IPS-18a (cell line): ENCODE measurements around the gene UBL3.

Experiments
- H3K27ac ChIP-seq: one replicate; pipeline ENCODE4 v1.5.1; 2013; ENCODE audit warnings: low read length
- H3K27me3 ChIP-seq: one replicate; pipeline ENCODE4 v1.6.1; 2013; ENCODE audit warnings: mild to moderate bottlenecking, low read length; ENCODE audit not compliant: control insufficient read depth, insufficient read depth
- H3K36me3 ChIP-seq: one replicate; pipeline ENCODE4 v1.6.1; 2013; ENCODE audit warnings: low read depth, low read length; ENCODE audit not compliant: control insufficient read depth
- H3K4me1 ChIP-seq: one replicate; pipeline ENCODE4 v1.6.1; 2013; ENCODE audit warnings: low read depth, low read length; ENCODE audit not compliant: control insufficient read depth
- H3K4me3 ChIP-seq: one replicate; pipeline ENCODE4 v1.5.1; 2013; ENCODE audit warnings: low read length
- H3K9ac ChIP-seq: one replicate; pipeline ENCODE4 v1.6.1; 2013; ENCODE audit warnings: mild to moderate bottlenecking, low read length, moderate library complexity
- H3K9me3 ChIP-seq: one replicate; pipeline ENCODE4 v1.6.1; 2013; ENCODE audit warnings: low read depth, low read length; ENCODE audit not compliant: control insufficient read depth

Gene UBL3

DNA sequence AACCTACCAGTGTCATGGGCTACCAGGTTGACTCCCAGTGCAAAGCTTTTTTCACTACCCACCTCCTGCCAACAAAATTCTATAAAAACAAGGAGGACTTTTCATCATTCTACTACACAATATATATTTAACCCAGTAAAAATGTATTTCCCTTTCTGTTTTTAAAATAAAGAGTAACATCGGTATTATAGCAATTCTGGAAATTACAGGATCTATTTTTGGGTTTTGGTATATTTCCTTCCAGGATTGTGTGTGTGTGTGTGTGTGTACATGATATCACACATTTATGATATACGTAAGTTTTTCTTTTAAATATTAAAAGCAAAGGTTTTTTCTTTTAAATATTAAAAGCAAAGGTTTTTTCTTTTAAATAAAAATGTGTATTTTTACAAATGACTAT lies 6.0 kb upstream of the UBL3 start:
- Histone ChIP-seq H3K9me3 (no peaks in the 10 kb centered on the region), H3K4me1 (no peaks in the 10 kb centered on the region), H3K4me3 (no peak overlapping the region), H3K27ac (no peak overlapping the region), H3K36me3 (no peaks in the 10 kb centered on the region), H3K27me3 (no peaks in the 10 kb centered on the region), H3K9ac (no peak overlapping the region)

DNA sequence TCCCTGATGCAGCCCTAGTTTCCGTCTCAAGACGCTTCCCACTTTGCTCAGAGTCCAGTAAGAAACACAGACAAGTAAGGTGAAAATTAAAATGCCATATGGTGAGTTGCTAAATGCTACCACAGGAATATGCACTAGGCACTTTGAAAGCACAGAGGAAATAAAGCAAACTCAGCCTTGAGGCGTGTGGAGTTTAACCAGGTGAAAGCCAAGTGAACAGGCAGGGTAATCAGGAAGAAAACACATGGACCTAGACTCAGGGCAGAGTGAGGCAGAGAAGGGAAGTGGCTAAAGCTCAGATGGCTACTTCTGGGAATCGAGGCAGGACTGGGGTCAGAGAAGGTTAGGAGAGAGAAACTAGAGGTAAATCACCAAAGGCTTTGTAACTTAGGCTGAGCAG lies 5.4 kb upstream of the UBL3 start:
- Histone ChIP-seq H3K9ac (no peak overlapping the region), H3K36me3 (no peaks in the 10 kb centered on the region), H3K4me1 (peaks cover 6% of the 10 kb centered on the region), H3K27me3 (no peaks in the 10 kb centered on the region), H3K27ac (no peak overlapping the region), H3K9me3 (no peaks in the 10 kb centered on the region), H3K4me3 (no peak overlapping the region)

DNA sequence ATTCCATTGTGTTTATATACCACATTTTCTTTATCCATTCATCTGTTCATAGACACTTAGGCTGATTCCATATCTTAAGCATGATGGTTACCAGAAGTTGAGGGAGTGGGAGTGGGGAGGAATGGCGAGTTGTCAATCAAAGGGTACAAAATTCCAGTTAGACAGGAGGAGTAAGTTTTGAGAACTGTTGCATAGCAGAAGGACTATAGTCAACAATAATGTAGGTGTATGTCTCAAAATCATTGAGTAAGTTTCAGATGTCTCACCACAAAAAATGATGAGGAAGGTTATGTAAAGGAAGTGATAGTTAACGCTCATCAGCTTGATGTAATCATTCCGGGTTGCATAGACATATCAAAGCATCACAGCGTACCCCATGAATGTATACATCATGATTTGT lies 4.6 kb upstream of the UBL3 start:
- H3K36me3 ChIP-seq: no peaks in the 10 kb centered on the region
- H3K27me3 ChIP-seq: no peaks in the 10 kb centered on the region
- H3K9me3 ChIP-seq: no peaks in the 10 kb centered on the region
- no peak overlapping the region for H3K27ac ChIP-seq
- H3K4me1 ChIP-seq: peaks cover 7% of the 10 kb centered on the region
- H3K9ac ChIP-seq: no peak overlapping the region
- H3K4me3 ChIP-seq: no peak overlapping the region

DNA sequence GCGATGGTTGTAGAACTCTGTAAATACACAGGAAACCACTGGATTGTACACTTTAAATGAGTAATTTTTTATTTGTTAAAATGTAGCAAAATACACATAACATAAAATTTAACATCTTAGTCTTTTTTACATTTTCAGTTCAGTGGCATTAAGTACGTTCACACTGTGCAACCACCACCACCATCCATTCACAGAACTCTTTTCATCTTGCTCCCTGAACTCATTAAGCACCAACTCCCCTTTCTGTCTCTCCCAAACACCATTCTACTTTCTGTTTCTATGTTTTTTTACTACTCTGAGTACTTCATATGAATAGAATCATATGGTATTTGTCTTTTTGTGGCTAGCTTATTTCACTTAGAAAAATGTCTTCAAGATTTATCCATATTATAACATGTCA lies 2.7 kb upstream of the UBL3 start:
- peaks cover 7% of the 10 kb centered on the region for H3K4me1 ChIP-seq
- no peak overlapping the region for H3K27ac ChIP-seq
- no peaks in the 10 kb centered on the region for H3K9me3 ChIP-seq
- no peaks in the 10 kb centered on the region for H3K36me3 ChIP-seq
- no peak overlapping the region for H3K4me3 ChIP-seq
- H3K9ac ChIP-seq: no peak overlapping the region
- no peaks in the 10 kb centered on the region for H3K27me3 ChIP-seq

DNA sequence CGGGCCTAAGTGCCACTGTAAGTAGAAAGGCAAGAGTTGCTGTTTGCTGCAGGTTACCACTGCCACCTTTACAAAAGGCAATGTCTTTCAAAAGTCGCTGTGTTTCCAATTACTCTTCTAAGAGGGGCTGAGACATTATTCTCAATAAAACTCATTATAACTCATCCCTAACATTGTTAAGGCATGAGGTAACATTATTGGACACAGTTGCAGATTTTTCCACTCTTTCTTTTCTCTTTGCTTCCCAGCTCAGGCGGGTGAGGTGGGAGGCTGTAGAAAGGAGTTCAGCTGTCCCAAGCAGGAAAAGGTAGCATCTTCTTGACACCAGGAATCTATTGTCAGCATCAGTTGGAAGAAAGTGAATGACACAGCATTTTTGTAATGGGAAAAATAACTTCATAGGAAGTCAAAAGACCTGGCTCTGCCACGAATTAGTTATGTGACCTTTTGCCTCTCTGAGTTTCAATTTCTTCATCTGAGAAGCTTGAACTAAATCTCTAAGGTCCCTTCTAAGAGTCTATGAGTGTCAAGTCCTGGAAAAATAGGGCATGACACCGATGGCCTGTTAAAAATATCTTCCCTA lies 2.1 kb upstream of the UBL3 start:
- no peaks in the 10 kb centered on the region for H3K27me3 ChIP-seq
- no peak overlapping the region for H3K27ac ChIP-seq
- H3K9ac ChIP-seq: no peak overlapping the region
- no peak overlapping the region for H3K4me3 ChIP-seq
- no peaks in the 10 kb centered on the region for H3K9me3 ChIP-seq
- no peaks in the 10 kb centered on the region for H3K36me3 ChIP-seq
- H3K4me1 ChIP-seq: peaks cover 10% of the 10 kb centered on the region

DNA sequence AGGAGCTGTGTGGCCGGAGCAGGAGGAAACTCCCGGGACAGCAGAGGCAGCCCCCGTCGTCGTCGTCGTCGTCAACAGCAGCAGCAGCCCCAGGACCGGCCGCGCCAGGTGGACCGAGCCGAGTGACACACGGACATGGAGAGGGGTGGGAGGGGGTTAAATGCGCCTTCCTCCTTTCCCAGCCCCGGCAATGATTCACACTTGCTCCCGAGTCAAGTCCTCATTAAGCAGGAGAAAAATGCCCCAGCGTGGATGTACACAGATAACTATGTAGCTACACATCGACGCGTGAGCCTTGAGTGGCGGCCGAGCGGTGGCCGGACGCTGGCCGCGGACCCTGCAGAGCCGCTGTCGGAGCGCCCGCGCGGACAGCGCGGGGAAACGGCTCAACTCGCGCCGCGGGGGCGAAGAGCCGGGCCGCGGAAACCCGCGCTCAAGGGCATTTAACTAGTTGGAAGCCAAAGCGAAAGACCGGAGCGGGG lies 645 bp downstream of the UBL3 start:
- no peaks in the 10 kb centered on the region for H3K27me3 ChIP-seq
- H3K9ac ChIP-seq: peak overlapping the region; percentile 75
- no peaks in the 10 kb centered on the region for H3K36me3 ChIP-seq
- H3K27ac ChIP-seq: peak overlapping the region; percentile 31
- peaks cover 33% of the 10 kb centered on the region for H3K4me1 ChIP-seq
- H3K9me3 ChIP-seq: no peaks in the 10 kb centered on the region
- peak overlapping the region; percentile 74 for H3K4me3 ChIP-seq

DNA sequence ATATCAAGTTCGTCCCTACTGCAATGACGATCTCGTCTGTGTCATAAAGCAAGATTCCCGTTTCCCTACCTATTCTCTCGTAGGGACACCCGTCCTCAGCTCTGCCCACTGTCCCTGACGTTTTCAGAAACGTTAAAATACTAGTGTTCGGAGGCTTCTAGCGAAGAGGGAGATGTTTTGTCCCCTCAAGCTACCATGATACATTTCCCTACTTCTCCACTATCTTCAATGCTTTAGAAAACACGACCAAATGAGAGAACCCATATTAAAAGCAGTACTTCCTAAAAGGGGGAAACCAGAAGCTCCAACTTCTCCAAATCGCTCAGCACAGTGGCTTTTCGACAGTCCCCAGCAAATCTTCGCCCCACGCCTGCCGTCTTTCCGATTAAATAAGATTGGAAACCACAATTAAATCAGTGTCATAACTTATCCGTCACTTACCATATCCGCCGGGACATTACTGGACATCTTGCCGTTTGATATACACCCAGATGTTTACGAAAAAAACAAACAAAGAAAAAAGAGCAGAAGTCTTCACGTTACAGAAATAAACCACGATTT lies 1.3 kb downstream of the UBL3 start:
- Histone ChIP-seq H3K9ac (peak overlapping the region; percentile 75), H3K9me3 (no peaks in the 10 kb centered on the region), H3K27ac (no peak overlapping the region), H3K27me3 (no peaks in the 10 kb centered on the region), H3K4me3 (peak overlapping the region; percentile 74), H3K36me3 (no peaks in the 10 kb centered on the region), H3K4me1 (peaks cover 37% of the 10 kb centered on the region)

DNA sequence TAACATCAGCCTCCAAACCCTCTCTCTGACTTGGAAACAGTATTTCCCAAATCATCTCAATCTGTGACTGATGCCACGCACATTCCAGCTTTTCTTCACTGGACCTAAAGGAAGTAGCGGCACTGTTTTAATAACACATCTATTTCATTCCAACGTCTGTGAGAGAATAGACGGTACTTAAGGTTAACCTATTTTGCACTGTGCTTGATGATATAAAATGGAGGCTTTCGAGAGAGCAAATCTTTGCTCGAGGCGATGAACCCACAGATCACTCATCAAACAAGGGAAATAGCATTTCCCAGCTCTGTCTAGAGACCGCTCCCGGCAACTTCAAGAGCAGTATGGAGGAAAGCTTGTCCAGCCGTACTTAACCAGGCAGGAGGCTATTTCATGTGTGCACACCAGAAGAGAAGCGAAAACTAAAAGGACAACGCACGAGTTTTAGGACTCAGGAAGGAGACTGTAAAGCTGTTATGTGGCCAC lies 2.9 kb downstream of the UBL3 start:
- no peak overlapping the region for H3K27ac ChIP-seq
- H3K4me1 ChIP-seq: peaks cover 51% of the 10 kb centered on the region
- no peaks in the 10 kb centered on the region for H3K27me3 ChIP-seq
- H3K9me3 ChIP-seq: no peaks in the 10 kb centered on the region
- peak overlapping the region; percentile 16 for H3K9ac ChIP-seq
- no peaks in the 10 kb centered on the region for H3K36me3 ChIP-seq
- peak overlapping the region; percentile 66 for H3K4me3 ChIP-seq

DNA sequence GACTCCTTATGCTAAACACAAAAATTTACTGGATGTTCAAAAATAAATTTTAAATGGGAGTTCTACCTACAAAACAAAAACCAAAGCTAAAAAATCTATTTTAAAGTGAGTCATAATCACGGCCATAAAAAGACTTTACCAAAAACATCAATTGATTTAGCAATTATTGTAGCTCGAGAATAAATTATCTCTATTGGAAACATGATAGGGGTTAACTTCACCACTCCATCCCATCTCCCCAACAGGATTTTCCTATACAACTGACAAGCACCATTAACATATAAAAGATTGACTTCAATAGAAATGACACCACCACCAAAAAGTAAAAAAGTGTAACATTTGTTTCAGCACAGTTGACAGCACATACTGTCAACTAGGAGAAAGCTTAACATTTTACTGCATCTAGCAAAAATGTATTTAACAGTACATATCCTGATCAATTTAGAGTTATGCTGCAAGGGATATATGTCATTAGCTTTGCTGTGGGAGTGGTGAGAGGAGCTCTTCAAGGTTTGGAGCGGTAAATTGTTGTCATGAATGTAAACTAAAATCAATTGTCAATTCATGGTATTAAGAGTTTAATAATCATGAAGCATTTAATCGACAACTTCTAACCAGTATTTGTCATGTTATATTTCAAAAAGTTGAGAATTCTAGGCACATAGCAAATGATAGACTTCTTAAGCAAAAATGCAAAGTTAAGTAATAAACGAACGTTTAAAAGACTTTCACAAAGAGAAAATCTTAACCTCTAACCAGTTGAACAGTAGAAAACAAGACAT lies 3.8 kb downstream of the UBL3 start:
- Histone ChIP-seq H3K9ac (peak overlapping the region; percentile 16), H3K27me3 (no peaks in the 10 kb centered on the region), H3K36me3 (no peaks in the 10 kb centered on the region), H3K4me1 (peaks cover 57% of the 10 kb centered on the region), H3K27ac (no peak overlapping the region), H3K4me3 (peak overlapping the region; percentile 66), H3K9me3 (no peaks in the 10 kb centered on the region)

DNA sequence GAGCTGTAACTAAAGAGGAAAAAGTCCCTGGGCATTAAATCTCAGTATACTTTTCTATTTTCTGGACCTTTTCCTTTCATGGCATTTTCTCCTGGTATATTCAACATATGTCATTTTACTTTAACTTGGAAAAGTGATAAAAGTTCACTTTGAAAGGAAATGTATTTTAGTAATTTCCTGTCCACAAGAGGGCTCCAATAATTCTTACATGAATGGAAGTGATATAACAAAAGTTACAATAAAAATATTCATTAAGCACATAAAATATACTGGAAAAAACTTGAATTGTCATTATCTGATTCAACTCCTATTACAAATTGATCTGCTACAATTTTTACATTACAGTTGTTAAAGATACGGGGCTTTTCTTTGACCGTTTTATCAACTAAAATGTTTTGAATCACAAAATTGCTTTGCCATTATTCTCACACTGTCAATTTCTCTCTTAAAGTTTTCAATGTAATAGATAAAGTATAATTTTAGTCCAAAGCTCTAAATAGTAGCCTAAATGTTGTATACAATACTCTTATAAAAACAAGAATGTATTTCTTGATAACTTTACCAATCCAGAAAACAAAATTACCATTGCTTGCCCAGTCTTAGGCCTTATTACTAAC lies 4.9 kb downstream of the UBL3 start:
- no peak overlapping the region for H3K4me3 ChIP-seq
- H3K4me1 ChIP-seq: peaks cover 61% of the 10 kb centered on the region
- no peaks in the 10 kb centered on the region for H3K9me3 ChIP-seq
- H3K27me3 ChIP-seq: no peaks in the 10 kb centered on the region
- no peak overlapping the region for H3K9ac ChIP-seq
- H3K27ac ChIP-seq: no peak overlapping the region
- no peaks in the 10 kb centered on the region for H3K36me3 ChIP-seq

DNA sequence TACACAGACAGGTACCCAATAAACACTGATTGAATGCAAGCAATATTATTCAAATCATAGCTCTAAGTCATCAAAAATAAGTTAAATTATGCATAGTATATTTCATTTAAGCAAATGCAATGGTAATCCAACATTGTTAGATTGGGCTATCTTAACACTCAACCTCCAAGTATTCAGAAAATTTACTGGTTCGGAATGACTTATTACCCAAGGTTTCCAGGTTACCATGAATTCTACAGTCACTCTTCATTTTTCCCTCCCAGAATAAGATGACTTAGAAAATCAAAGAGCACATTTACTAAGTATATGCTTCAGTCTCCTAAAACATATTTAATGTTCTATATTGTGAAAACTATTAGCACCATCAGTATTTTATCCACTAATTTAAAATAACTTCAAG lies 6.0 kb downstream of the UBL3 start:
- Histone ChIP-seq H3K9ac (no peak overlapping the region), H3K27me3 (no peaks in the 10 kb centered on the region), H3K4me3 (no peak overlapping the region), H3K9me3 (no peaks in the 10 kb centered on the region), H3K36me3 (no peaks in the 10 kb centered on the region), H3K27ac (no peak overlapping the region), H3K4me1 (peaks cover 66% of the 10 kb centered on the region)
